T-helper 2 cell treated with Interferon-gamma antibody and Interleukin-4, amounts not matched to agents 5 μg/mL and 100 μg/mL, for 36 hours (primary cell): ENCODE results near the gene TSPAN12.
"Not testable (repeated sequence)": the region's sequence is repeated elsewhere in the genome, so short reads cannot be mapped to it uniquely, and the experiment has no call there.

Experiments used
- DNase-seq: peaks from one replicate; pipeline ENCODE4 v3.0.0; 2021; ENCODE audit warnings: low spot score
- H3K27ac Mint-ChIP-seq: one replicate; pipeline ENCODE4 v1.8.0; 2021; ENCODE audit warnings: mild to moderate bottlenecking, mixed read lengths
- H3K27me3 Mint-ChIP-seq: one replicate; pipeline ENCODE4 v1.8.0; 2021; ENCODE audit warnings: low read depth, mixed read lengths
- H3K36me3 Mint-ChIP-seq: one replicate; pipeline ENCODE4 v1.8.0; 2021; ENCODE audit warnings: low read depth, mixed read lengths
- H3K4me1 Mint-ChIP-seq: one replicate; pipeline ENCODE4 v1.8.0; 2021; ENCODE audit warnings: low read depth, mixed read lengths
- H3K4me3 Mint-ChIP-seq: one replicate; pipeline ENCODE4 v1.8.0; 2022; ENCODE audit warnings: mild to moderate bottlenecking, moderate library complexity, mixed read lengths
- H3K9me3 Mint-ChIP-seq: one replicate; pipeline ENCODE4 v1.8.0; 2021; ENCODE audit warnings: mixed read lengths

Gene TSPAN12

DNA sequence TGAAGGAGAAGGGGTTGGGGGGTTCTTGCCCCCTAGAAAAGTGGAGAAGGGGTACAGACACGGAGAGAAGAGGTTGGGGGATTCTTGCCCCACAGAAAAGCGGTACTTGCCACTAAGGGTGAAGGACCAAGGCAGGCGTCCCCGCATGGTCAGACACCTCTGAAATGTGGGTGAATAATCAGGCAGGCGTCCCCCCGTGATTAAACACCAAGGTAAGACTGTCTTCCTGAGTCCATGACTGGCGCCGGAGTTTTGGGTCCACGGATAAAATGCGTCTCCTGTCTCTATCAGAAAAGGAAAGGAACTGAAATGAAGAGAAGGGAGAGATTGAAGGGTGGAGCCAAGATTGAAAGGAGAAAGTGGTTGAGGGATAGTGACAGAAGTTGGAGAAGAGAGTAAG, 76.0 kb downstream of the TSPAN12 start:
- H3K4me1 Mint-ChIP-seq, DNase-seq, H3K4me3 Mint-ChIP-seq, H3K9me3 Mint-ChIP-seq, H3K27ac Mint-ChIP-seq, H3K27me3 Mint-ChIP-seq, H3K36me3 Mint-ChIP-seq: not testable (repeated sequence)

DNA sequence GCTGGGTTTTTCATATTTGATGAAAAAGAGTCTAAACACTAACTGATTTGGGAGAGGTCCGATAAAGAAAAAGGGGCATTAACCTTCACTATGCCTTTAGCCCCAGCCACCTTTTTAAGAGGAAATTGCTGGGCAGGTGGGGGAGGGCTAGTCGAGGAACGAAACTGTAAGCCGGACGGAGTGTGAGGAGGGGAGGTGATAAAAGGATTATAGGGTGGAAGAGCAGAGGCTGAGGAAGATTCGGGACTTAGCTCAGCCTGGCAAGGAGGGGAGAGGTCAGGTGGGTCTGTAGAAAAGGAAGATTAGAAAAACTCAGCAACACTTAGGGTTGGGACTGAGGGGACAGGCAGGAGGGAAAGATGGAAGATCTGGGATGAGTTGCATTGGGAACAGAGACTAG, 77.0 kb downstream of the TSPAN12 start:
- no peaks in the 10 kb centered on the region for H3K9me3 Mint-ChIP-seq
- no peak overlapping the region for H3K27ac Mint-ChIP-seq
- no peaks in the 10 kb centered on the region for H3K4me1 Mint-ChIP-seq
- H3K4me3 Mint-ChIP-seq, result no peak overlapping the region
- H3K36me3 Mint-ChIP-seq, result no peaks in the 10 kb centered on the region
- no peak for DNase-seq
- no peaks in the 10 kb centered on the region for H3K27me3 Mint-ChIP-seq

DNA sequence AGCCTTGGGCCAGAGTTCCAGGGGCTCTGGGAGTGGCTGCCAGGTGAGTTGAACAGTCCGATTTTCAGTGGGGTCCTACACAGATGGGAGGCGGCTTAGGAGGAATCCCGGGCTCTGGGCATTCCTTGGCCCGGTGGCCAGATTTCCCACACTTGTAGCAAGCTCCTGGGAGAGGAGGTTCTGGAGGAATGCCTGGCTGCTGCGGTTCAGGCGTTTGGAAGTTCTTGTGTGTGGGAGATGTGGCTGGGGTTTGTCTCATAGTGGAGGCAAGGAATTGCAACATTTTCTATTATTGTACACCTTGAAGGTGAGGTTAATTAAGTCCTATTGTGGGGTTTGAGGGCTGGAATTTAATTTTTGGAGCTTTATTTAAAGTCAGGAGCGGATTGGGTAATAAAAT, 77.5 kb downstream of the TSPAN12 start:
- not testable (repeated sequence) for H3K27ac Mint-ChIP-seq, H3K27me3 Mint-ChIP-seq

GRCh38 chr7:120779078-120779477, 78.9 kb downstream of the TSPAN12 start:
- not testable (repeated sequence) for H3K4me3 Mint-ChIP-seq, H3K36me3 Mint-ChIP-seq, H3K4me1 Mint-ChIP-seq, H3K9me3 Mint-ChIP-seq, DNase-seq, H3K27me3 Mint-ChIP-seq, H3K27ac Mint-ChIP-seq

More for the DNA sequence above, 77.5 kb downstream of the TSPAN12 start:
- not testable (repeated sequence) for H3K4me1 Mint-ChIP-seq, H3K9me3 Mint-ChIP-seq, DNase-seq, H3K36me3 Mint-ChIP-seq, H3K4me3 Mint-ChIP-seq

GRCh38 chr7:120775755-120776154, 82.2 kb downstream of the TSPAN12 start:
- H3K27me3 Mint-ChIP-seq, result no peaks in the 10 kb centered on the region

GRCh38 chr7:120774481-120774880, 83.5 kb downstream of the TSPAN12 start:
- no peaks in the 10 kb centered on the region for H3K27me3 Mint-ChIP-seq
- no peaks in the 10 kb centered on the region for H3K36me3 Mint-ChIP-seq
- H3K27ac Mint-ChIP-seq, result no peak overlapping the region
- no peaks in the 10 kb centered on the region for H3K9me3 Mint-ChIP-seq
- no peak for DNase-seq
- no peaks in the 10 kb centered on the region for H3K4me1 Mint-ChIP-seq
- H3K4me3 Mint-ChIP-seq, result no peak overlapping the region

More at GRCh38 chr7:120775755-120776154, 82.2 kb downstream of the TSPAN12 start:
- DNase-seq, result no peak
- Mint-ChIP-seq H3K9me3 (no peaks in the 10 kb centered on the region), H3K36me3 (no peaks in the 10 kb centered on the region), H3K4me3 (no peak overlapping the region), H3K4me1 (no peaks in the 10 kb centered on the region), H3K27ac (no peak overlapping the region)

GRCh38 chr7:120770206-120770605, 87.7 kb downstream of the TSPAN12 start:
- Mint-ChIP-seq H3K27ac (no peak overlapping the region), H3K27me3 (no peaks in the 10 kb centered on the region), H3K9me3 (no peaks in the 10 kb centered on the region), H3K4me1 (no peaks in the 10 kb centered on the region), H3K4me3 (no peak overlapping the region), H3K36me3 (no peaks in the 10 kb centered on the region)
- no peak for DNase-seq

GRCh38 chr7:120760851-120761250, 97.1 kb downstream of the TSPAN12 start:
- no peaks in the 10 kb centered on the region for H3K27me3 Mint-ChIP-seq
- H3K36me3 Mint-ChIP-seq, result no peaks in the 10 kb centered on the region
- H3K27ac Mint-ChIP-seq, result no peak overlapping the region
- DNase-seq, result no peak
- H3K4me1 Mint-ChIP-seq, result no peaks in the 10 kb centered on the region
- no peaks in the 10 kb centered on the region for H3K9me3 Mint-ChIP-seq
- no peak overlapping the region for H3K4me3 Mint-ChIP-seq

DNA sequence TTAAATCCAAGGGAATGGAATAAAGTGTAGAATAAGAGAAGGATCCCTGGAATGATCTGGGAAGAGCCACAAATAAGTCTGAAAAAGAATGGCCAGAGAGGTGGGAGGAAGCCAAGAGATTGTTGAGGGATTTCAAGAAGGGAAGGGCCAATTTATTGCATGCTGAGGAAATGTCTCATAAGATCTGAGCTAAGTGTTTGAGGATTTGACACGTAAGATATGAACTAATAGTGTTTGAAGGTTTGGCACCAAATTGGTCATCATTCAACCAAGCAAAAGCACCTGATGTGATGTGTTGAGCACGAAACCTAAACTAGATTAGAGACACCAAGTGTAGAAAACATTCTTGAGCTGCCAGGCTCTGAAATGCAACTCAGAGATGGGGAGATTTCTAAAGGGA, 97.9 kb downstream of the TSPAN12 start:
- DNase-seq, result no peak
- Mint-ChIP-seq H3K27me3 (no peaks in the 10 kb centered on the region), H3K27ac (no peak overlapping the region), H3K4me1 (no peaks in the 10 kb centered on the region), H3K9me3 (no peaks in the 10 kb centered on the region), H3K4me3 (no peak overlapping the region), H3K36me3 (no peaks in the 10 kb centered on the region)

GRCh38 chr7:120743128-120743527, 114.8 kb downstream of the TSPAN12 start:
- no peak overlapping the region for H3K27ac Mint-ChIP-seq
- no peaks in the 10 kb centered on the region for H3K9me3 Mint-ChIP-seq
- no peaks in the 10 kb centered on the region for H3K27me3 Mint-ChIP-seq
- DNase-seq, result no peak
- no peaks in the 10 kb centered on the region for H3K36me3 Mint-ChIP-seq
- H3K4me3 Mint-ChIP-seq, result no peak overlapping the region
- H3K4me1 Mint-ChIP-seq, result no peaks in the 10 kb centered on the region

DNA sequence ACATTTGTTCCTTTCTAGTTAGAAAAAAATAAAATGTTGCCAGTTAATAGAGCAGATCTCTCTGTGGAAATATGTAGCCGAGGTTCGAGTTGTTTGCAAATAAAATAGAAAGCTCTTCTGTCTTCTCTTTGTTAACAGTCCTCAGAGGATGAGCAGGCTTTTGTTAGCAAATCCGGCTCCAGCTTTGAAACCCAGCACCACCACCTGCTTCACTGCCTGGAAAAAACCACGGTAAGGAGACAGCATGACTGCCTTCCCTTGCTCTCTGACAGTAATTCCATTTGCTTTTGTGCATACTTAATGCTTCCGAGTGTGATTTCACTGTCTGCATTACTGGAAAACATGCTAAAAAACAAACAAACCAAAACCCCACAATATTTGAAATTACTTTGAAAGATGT, 115.6 kb downstream of the TSPAN12 start:
- DNase-seq, result no peak

DNA sequence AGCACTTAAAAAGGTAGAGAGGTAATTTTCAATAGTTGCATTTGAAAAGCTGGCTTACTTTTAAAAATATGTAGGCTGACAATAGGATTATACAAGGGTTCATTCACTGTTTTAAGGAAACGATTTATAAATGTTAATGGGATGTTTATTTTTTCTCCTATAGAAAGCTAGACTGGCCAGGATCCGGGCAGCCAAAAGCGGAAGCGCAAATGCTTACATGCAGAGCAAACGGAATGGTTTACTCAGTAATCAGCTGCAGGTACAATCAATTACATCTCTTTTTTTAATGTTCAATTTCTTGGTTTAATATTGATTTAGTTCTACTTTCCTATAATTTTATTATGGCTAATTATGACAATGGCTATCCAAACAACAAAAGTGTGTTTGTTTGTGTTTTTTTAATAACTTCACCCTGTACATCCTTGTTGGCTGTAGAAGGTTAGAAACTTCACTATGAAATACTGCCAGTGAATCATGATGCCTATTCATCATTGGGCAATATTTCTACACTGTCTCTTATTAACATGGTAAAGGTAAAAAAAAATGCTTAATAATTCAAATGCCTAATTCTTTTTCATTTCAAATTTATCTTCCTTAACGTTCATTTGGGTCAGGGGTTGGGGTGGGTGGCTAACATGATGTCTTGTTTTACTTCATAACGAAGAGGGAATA, 116.4 kb downstream of the TSPAN12 start:
- Mint-ChIP-seq H3K4me1 (no peaks in the 10 kb centered on the region), H3K27me3 (no peaks in the 10 kb centered on the region), H3K4me3 (no peak overlapping the region), H3K36me3 (no peaks in the 10 kb centered on the region), H3K27ac (no peak overlapping the region), H3K9me3 (no peaks in the 10 kb centered on the region)
- no peak for DNase-seq

More for the DNA sequence above, 115.6 kb downstream of the TSPAN12 start:
- no peaks in the 10 kb centered on the region for H3K27me3 Mint-ChIP-seq
- H3K27ac Mint-ChIP-seq, result no peak overlapping the region
- H3K4me3 Mint-ChIP-seq, result no peak overlapping the region
- H3K36me3 Mint-ChIP-seq, result no peaks in the 10 kb centered on the region
- no peaks in the 10 kb centered on the region for H3K9me3 Mint-ChIP-seq
- no peaks in the 10 kb centered on the region for H3K4me1 Mint-ChIP-seq

GRCh38 chr7:120740348-120740747, 117.6 kb downstream of the TSPAN12 start:
- H3K9me3 Mint-ChIP-seq, result no peaks in the 10 kb centered on the region
- no peak overlapping the region for H3K4me3 Mint-ChIP-seq
- no peaks in the 10 kb centered on the region for H3K27me3 Mint-ChIP-seq
- no peak overlapping the region for H3K27ac Mint-ChIP-seq
- no peaks in the 10 kb centered on the region for H3K36me3 Mint-ChIP-seq
- no peaks in the 10 kb centered on the region for H3K4me1 Mint-ChIP-seq
- no peak for DNase-seq

DNA sequence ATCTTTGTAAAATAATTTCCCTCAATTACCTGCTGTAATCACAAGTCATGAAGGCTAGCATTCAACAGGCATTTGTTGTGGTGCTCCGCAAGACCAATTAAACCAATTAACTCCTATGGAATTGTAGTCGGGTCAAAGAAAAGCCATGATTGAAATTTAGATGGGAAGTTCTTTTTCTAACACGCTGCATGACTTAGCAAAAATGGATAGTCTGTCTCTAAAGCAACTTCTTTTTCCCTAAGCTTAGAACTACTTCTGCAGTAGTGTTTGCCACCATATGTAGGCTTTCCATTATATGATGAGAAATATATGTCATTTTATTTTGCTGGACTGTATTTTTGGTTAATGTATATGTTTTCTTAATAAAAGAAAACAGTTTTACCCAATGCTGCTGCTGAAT, 119.1 kb downstream of the TSPAN12 start:
- Mint-ChIP-seq H3K36me3 (no peaks in the 10 kb centered on the region), H3K4me1 (no peaks in the 10 kb centered on the region), H3K9me3 (no peaks in the 10 kb centered on the region), H3K27ac (no peak overlapping the region), H3K4me3 (no peak overlapping the region), H3K27me3 (no peaks in the 10 kb centered on the region)
- no peak for DNase-seq
